Neural crest cell (in vitro differentiated cells): ENCODE data around the gene TTLL3. TPM values are rescaled to one million over a fixed set of nuclear protein-coding genes. Genes with fewer than 3 reads are reported as not detected.

ENCODE experiments used
- DNase-seq: peaks from one replicate; pipeline ENCODE4 v3.0.0; 2021; ENCODE audit warnings: low read depth, mixed read lengths, low spot score
- H3K27ac Mint-ChIP-seq: one replicate; pipeline ENCODE4 v1.8.0; 2021; ENCODE audit warnings: mild to moderate bottlenecking, mixed read lengths; ENCODE audit not compliant: unreplicated experiment
- H3K27me3 Mint-ChIP-seq: 2 replicates; pipeline ENCODE4 v1.8.0; 2021; ENCODE audit warnings: low read depth, mild to moderate bottlenecking, mixed read lengths
- H3K36me3 Mint-ChIP-seq: 2 replicates; pipeline ENCODE4 v1.8.0; 2021; ENCODE audit warnings: low read depth, mild to moderate bottlenecking, mixed read lengths
- H3K4me1 Mint-ChIP-seq: 2 replicates; pipeline ENCODE4 v1.8.0; 2021; ENCODE audit warnings: mixed read lengths
- H3K4me3 Mint-ChIP-seq: one replicate; pipeline ENCODE4 v1.8.0; 2021; ENCODE audit warnings: mild to moderate bottlenecking, mixed read lengths
- H3K9me3 Mint-ChIP-seq: 2 replicates; pipeline ENCODE4 v1.8.0; 2021; ENCODE audit warnings: mixed read lengths
- total RNA-seq: library from RNA; stranded (reverse); gene quantifications from 2 replicates; pipeline ENCODE4 v1.2.1, GENCODE V29; 2021
- TF ChIP-seq, protein P1 (sequence below): fragments of 200-600 bp; sonication (generic); conservative IDR thresholded peaks from 2 replicates; pipeline ENCODE4 v1.5.0; 2021; ENCODE audit warnings: antibody characterized with exemption, mild to moderate bottlenecking

Gene TTLL3
- total RNA-seq, 1 donor from 2014 or later, result 28.3 TPM

DNA sequence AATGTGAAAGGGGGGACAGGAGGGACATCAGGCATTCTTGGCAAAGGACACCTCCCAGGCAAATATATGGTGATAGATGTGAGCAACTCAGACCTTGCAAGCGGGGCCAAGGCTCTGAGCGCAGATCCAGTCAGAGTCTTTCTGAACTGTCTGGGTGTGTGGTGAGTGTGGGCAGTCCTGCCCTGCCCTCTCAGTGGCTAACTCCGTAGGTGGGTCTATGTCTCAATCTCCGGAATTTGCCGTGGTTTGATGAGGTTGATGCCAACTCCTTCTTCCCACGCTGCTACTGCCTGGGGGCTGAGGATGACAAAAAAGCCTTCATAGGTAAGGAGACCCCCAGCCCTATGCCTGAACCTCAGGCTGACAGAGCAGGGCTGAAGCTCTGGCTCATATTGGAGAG lies 7.4 kb downstream of the TTLL3 start:
- TF ChIP-seq, protein P1, sequence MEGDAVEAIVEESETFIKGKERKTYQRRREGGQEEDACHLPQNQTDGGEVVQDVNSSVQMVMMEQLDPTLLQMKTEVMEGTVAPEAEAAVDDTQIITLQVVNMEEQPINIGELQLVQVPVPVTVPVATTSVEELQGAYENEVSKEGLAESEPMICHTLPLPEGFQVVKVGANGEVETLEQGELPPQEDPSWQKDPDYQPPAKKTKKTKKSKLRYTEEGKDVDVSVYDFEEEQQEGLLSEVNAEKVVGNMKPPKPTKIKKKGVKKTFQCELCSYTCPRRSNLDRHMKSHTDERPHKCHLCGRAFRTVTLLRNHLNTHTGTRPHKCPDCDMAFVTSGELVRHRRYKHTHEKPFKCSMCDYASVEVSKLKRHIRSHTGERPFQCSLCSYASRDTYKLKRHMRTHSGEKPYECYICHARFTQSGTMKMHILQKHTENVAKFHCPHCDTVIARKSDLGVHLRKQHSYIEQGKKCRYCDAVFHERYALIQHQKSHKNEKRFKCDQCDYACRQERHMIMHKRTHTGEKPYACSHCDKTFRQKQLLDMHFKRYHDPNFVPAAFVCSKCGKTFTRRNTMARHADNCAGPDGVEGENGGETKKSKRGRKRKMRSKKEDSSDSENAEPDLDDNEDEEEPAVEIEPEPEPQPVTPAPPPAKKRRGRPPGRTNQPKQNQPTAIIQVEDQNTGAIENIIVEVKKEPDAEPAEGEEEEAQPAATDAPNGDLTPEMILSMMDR, result no peak
- Mint-ChIP-seq H3K9me3 (no peaks in the 10 kb centered on the region), H3K27me3 (no peaks in the 10 kb centered on the region), H3K4me1 (no peaks in the 10 kb centered on the region), H3K36me3 (peaks cover 4% of the 10 kb centered on the region), H3K4me3 (no peak overlapping the region), H3K27ac (no peak overlapping the region)
- DNase-seq, result no peak

DNA sequence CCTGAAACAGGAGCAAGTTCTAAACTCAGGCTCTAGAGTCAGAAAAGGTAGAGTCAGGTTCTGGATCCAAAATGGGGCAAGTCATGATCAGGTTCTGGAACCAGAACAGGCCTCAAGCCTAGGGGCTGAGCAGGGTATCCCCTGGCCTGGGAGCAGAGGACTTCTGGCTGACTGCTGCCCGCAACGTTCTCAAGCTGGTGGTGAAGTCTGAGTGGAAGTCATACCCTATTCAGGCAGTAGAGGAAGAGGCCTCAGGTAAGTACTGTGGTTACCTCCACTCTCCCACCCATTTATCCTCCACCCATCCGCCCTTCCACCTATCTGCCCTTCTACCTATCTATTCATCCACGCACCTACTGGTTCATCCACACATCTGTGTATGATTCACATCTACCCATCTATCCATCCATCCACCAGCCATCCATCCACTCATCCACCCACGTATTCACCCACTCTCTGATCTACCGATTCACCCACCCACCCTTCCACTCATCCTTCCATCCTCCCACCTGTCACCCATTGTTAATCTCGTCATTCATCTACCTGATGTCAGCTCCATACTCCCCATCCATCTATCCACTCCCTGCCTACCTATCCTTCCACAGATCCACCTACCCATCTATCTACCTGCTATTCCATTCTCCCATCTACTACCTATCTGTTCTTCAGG lies 8.7 kb downstream of the TTLL3 start:
- TF ChIP-seq, protein P1, result no peak
- Mint-ChIP-seq H3K4me3 (no peak overlapping the region), H3K9me3 (no peaks in the 10 kb centered on the region)

DNA sequence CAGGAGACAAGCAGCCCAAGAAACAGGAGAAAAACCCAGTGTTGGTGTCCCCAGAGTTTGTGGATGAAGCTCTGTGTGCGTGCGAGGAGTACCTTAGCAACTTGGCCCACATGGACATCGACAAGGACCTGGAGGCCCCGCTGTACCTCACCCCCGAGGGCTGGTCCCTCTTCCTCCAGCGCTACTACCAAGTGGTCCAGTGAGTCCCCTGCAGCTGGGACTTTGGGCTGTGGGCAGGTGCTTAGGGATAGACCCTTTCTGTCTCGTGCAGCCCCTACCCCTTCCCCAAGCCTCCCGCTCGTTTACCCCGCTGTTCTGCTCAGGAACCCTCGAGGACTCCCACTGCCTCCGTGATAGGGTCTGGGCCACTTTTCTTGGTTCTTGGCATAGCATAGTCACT lies 10.5 kb downstream of the TTLL3 start:
- TF ChIP-seq, protein P1, result no peak

More for the DNA sequence above, 8.7 kb downstream of the TTLL3 start:
- no peak overlapping the region for H3K27ac Mint-ChIP-seq
- no peaks in the 10 kb centered on the region for H3K4me1 Mint-ChIP-seq
- DNase-seq, result no peak
- H3K36me3 Mint-ChIP-seq, result peaks cover 4% of the 10 kb centered on the region
- no peaks in the 10 kb centered on the region for H3K27me3 Mint-ChIP-seq

DNA sequence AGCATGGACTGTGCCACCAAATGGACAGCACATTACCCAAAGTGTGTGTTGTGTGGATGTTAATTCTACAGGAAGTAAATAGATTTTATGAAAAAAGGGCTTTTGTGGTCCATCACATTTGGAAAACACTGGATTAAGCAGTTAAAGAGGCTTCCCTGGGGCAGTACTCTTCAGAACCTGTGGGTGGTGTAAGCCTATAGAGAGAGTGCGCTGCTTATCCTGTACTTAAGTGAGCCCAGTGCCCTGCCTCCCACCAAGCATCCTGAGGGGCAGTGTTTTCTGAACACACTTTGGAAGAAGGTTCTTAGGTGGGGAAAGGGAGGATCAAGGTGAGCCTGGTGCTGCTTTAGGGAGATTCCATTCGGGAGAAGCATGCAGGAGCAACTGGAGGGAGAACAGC lies 10.9 kb downstream of the TTLL3 start:
- DNase-seq, result no peak
- Mint-ChIP-seq H3K4me3 (no peak overlapping the region), H3K4me1 (no peaks in the 10 kb centered on the region), H3K36me3 (peaks cover 4% of the 10 kb centered on the region), H3K27ac (no peak overlapping the region), H3K9me3 (no peaks in the 10 kb centered on the region), H3K27me3 (no peaks in the 10 kb centered on the region)
- TF ChIP-seq, protein P1, result peak; percentile 50

More for the DNA sequence above, 10.5 kb downstream of the TTLL3 start:
- Mint-ChIP-seq H3K36me3 (peaks cover 4% of the 10 kb centered on the region), H3K4me1 (no peaks in the 10 kb centered on the region), H3K4me3 (no peak overlapping the region), H3K9me3 (no peaks in the 10 kb centered on the region), H3K27ac (no peak overlapping the region), H3K27me3 (no peaks in the 10 kb centered on the region)
- no peak for DNase-seq

DNA sequence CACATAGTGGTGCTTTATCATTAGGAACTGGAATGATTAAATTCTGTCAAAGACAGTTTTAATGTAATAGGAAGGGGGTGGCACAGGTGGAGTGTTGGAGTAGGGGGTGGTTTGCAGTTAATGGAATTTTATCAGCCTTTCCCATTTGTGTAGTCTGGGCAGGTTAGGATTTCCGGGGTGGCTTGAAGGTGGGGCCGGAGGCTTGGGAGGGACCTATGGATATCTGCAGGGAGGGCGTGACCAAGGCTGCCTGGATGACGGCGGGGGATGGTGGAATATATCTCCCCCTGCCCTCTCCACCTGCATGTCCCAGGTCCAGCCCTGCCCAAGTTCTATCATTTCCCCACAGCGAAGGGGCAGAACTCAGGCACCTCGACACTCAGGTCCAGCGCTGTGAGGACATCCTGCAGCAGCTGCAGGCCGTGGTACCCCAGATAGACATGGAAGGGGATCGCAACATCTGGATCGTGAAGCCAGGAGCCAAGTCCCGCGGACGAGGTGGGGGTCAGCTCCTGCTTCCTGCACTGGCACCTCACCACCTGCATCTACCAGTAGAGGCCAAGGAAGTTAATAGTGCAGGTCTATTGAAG lies 15.5 kb downstream of the TTLL3 start:
- no peaks in the 10 kb centered on the region for H3K4me1 Mint-ChIP-seq
- no peak overlapping the region for H3K4me3 Mint-ChIP-seq
- no peak for DNase-seq
- TF ChIP-seq, protein P1, result no peak
- H3K27ac Mint-ChIP-seq, result no peak overlapping the region
- H3K27me3 Mint-ChIP-seq, result no peaks in the 10 kb centered on the region
- H3K9me3 Mint-ChIP-seq, result no peaks in the 10 kb centered on the region
- no peaks in the 10 kb centered on the region for H3K36me3 Mint-ChIP-seq
